ENCODE data around the gene TGM5. TPM values are rescaled to one million over a fixed set of nuclear protein-coding genes. Genes with fewer than 3 reads are reported as not detected.

TGM5 gene
- total RNA-seq, 2 experiments from 2014 or later: 0.11 to 0.22 TPM

DNA sequence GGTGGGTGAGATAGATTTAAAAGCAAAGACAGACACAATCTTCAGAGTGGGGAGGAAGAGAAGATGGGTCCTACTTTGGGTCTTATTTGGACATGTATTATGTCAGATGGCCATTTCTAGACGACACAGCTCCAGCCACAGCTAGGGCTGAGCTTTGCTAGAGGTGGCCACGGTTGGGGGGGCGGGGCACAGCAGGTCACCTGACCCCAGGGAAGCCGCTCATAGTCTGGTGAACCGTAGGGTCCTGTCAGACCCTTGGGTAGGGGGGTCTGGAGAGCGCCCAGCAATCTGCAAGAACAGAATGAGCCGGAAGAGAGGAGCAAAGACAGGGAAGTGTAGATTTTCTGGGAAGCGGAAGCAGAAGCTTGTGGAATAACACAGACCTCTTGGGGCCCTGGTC, 52.6 kb downstream of the TGM5 start:
- H3K27ac Mint-ChIP-seq: no peak overlapping the region
- peaks cover 2% of the 10 kb centered on the region for H3K9me3 Mint-ChIP-seq
- no peaks in the 10 kb centered on the region for H3K36me3 Mint-ChIP-seq (ENCODE audit: low read depth)
- TF ChIP-seq, protein P1, sequence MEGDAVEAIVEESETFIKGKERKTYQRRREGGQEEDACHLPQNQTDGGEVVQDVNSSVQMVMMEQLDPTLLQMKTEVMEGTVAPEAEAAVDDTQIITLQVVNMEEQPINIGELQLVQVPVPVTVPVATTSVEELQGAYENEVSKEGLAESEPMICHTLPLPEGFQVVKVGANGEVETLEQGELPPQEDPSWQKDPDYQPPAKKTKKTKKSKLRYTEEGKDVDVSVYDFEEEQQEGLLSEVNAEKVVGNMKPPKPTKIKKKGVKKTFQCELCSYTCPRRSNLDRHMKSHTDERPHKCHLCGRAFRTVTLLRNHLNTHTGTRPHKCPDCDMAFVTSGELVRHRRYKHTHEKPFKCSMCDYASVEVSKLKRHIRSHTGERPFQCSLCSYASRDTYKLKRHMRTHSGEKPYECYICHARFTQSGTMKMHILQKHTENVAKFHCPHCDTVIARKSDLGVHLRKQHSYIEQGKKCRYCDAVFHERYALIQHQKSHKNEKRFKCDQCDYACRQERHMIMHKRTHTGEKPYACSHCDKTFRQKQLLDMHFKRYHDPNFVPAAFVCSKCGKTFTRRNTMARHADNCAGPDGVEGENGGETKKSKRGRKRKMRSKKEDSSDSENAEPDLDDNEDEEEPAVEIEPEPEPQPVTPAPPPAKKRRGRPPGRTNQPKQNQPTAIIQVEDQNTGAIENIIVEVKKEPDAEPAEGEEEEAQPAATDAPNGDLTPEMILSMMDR (IDR thresholded peaks at IDR 0.05): no peak
- no peak overlapping the region for H3K4me3 Mint-ChIP-seq
- CTCF ChIA-PET: interaction anchor here (1.5 to 4.1 kb wide), 3 partner anchors 10 to 71 kb away, joined by 6 to 18 read pairs (median 16); no protein-coding TSS in a partner anchor
- no peaks in the 10 kb centered on the region for H3K4me1 Mint-ChIP-seq (ENCODE audit: low read depth)
- DNase-seq (no peak), ATAC-seq (no peak)
- intact Hi-C loops (cut with micrococcal nuclease): no loop called here
- POLR2A ChIA-PET: interaction anchor here (1.5 kb wide), 1 partner anchor 10 kb away, joined by 5 read pairs; no protein-coding TSS in a partner anchor
- H3K27me3 Mint-ChIP-seq: no peaks in the 10 kb centered on the region

DNA sequence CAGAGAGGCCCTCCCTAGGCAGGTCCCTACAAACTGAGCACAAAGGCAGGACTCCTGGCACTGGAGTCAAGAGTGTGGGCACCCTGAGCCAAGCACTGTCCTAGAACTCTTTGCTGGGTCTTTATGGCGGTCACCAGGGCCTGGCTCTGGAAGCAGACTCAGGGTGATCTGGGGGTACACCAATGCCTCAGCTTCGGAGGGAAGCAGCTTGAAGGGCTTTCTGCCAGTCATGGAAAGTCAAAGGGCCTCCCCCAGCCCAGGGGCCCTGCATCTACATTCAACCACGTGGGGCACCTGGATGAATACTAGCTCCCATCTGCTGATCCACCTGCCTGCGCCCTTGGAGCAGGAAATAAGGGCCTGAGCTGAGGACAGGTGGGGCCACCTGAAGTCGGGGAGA, 53.3 kb downstream of the TGM5 start:
- ChIA-PET CTCF (interaction anchor here (1.1 to 4.1 kb wide), 4 partner anchors 10 to 113 kb away, joined by 3 to 18 read pairs (median 11); no protein-coding TSS in a partner anchor), POLR2A (interaction anchor here (1.5 kb wide), 1 partner anchor 9 kb away, joined by 5 read pairs; no protein-coding TSS in a partner anchor)
- H3K4me1 Mint-ChIP-seq (ENCODE audit: low read depth): no peaks in the 10 kb centered on the region
- no peak overlapping the region for H3K4me3 Mint-ChIP-seq
- peaks cover 2% of the 10 kb centered on the region for H3K9me3 Mint-ChIP-seq
- ATAC-seq: no peak
- no peak overlapping the region for H3K27ac Mint-ChIP-seq
- H3K36me3 Mint-ChIP-seq (ENCODE audit: low read depth): no peaks in the 10 kb centered on the region
- intact Hi-C loops (cut with micrococcal nuclease): no loop called here
- DNase-seq: no peak
- TF ChIP-seq, protein P1 (IDR thresholded peaks at IDR 0.05): no peak
- H3K27me3 Mint-ChIP-seq: peaks cover 5% of the 10 kb centered on the region

DNA sequence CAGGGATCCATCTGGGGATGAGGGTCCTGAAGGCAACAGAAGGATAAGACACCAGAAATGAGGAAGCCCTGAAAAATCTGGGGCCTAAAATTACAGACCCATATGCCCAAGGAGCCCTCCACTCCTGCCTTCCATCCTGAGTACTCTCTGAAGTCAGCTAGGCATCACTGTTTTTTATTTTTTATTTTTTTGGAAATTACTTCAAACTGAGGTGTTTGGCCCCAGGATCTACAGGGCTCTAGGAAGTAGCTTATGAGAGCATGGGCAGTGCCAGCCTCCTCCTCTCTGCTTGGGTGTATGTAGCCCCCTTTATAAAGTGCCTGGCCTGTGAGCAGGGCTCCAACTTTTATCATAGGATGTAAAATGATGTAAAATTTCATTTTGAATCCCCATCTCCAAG, 53.8 kb downstream of the TGM5 start:
- Mint-ChIP-seq H3K4me1 (ENCODE audit: low read depth) (no peaks in the 10 kb centered on the region), H3K36me3 (ENCODE audit: low read depth) (no peaks in the 10 kb centered on the region), H3K9me3 (peaks cover 2% of the 10 kb centered on the region), H3K27ac (no peak overlapping the region), H3K4me3 (no peak overlapping the region), H3K27me3 (peaks cover 6% of the 10 kb centered on the region)
- intact Hi-C loops (cut with micrococcal nuclease): no loop called here
- ChIA-PET CTCF (interaction anchor here (1.1 to 4.1 kb wide), 4 partner anchors 9 to 114 kb away, joined by 3 to 18 read pairs (median 11); no protein-coding TSS in a partner anchor), POLR2A (no interaction called here)
- no peak for ATAC-seq
- no peak for DNase-seq
- TF ChIP-seq, protein P1 (IDR thresholded peaks at IDR 0.05): no peak

DNA sequence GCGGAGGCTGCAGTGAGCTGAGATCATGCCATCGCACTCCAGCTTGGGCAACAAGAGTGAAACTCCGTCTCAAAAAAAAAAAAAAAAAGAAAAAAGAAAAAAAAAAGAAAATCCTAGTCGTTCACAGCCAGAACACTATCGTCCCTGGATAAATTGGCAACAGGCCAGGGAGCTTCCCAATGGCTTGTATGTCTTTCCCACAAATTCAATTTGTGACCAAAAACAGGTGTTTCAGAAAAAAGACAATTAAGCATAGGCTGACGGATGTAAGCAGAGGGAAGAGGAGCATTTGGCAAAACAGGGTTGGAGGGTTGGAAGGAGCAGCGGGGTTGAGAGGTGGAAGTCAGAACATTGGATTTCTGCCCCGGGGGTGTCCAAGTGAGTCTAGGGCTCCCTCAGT, 54.4 kb downstream of the TGM5 start:
- POLR2A ChIA-PET: interaction anchor here (0.5 kb wide), 1 partner anchor 130 kb away, joined by 4 read pairs; no protein-coding TSS in a partner anchor
- no peak for ATAC-seq
- Mint-ChIP-seq H3K4me1 (ENCODE audit: low read depth) (no peaks in the 10 kb centered on the region), H3K36me3 (ENCODE audit: low read depth) (no peaks in the 10 kb centered on the region), H3K4me3 (no peak overlapping the region), H3K9me3 (peaks cover 2% of the 10 kb centered on the region), H3K27me3 (peaks cover 6% of the 10 kb centered on the region), H3K27ac (no peak overlapping the region)
- intact Hi-C loops (cut with micrococcal nuclease): no loop called here
- CTCF ChIA-PET: interaction anchor here (1.2 to 4.1 kb wide), 3 partner anchors 8 to 114 kb away, joined by 3 to 18 read pairs (median 16); no protein-coding TSS in a partner anchor
- no peak for DNase-seq
- TF ChIP-seq, protein P1 (IDR thresholded peaks at IDR 0.05): no peak

DNA sequence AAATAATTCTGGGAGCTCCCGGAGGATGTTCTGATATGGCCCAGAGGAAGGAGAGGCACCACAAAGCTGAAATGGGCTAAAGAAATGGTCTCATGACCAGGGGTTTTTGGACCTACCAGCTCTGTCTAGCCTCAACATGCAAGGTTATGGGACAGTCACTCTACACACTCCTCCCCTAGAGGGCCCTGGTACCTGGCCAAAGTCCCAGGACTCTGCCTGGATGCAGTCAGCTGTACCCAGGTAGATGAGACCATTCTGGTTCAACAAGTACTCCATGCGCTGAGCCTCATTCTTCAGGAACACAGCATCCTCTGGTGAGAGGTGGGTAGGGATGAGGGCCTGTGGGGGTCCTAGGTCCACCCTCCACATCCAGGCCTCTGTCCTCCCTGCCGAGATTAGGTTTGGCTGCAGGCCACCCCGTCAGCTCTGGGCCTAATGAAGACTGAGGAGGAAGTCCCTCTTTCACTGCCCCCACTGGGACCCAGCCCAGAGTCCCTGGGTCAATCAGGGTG, 55.4 kb downstream of the TGM5 start:
- Mint-ChIP-seq H3K4me3 (no peak overlapping the region), H3K27me3 (peaks cover 6% of the 10 kb centered on the region), H3K36me3 (ENCODE audit: low read depth) (no peaks in the 10 kb centered on the region), H3K9me3 (no peaks in the 10 kb centered on the region), H3K27ac (no peak overlapping the region), H3K4me1 (ENCODE audit: low read depth) (no peaks in the 10 kb centered on the region)
- intact Hi-C loops (cut with micrococcal nuclease): no loop called here
- ChIA-PET POLR2A (interaction anchor here (0.6 kb wide), 1 partner anchor 77 kb away, joined by 5 read pairs; no protein-coding TSS in a partner anchor), CTCF (interaction anchor here (2.2 to 4.1 kb wide), 2 partner anchors 14 to 74 kb away, joined by 15 to 18 read pairs; no protein-coding TSS in a partner anchor)
- TF ChIP-seq, protein P1 (IDR thresholded peaks at IDR 0.05): no peak
- ATAC-seq (no peak), DNase-seq (no peak)
